H9 (cell line): ENCODE measurements around the gene LARP4B. TPM values are rescaled to one million over a fixed set of nuclear protein-coding genes. Genes with fewer than 3 reads are reported as not detected.

Experiments
- DNase-seq: peaks from one replicate; pipeline ENCODE4 v3.0.0-alpha.2; 2017
- H2AFZ ChIP-seq: one replicate; pipeline ENCODE4 v1.6.1; 2013; ENCODE audit warnings: mild to moderate bottlenecking, low read length, control low read depth, moderate library complexity
- H2AK5ac ChIP-seq: 2 replicates; pipeline ENCODE4 v1.6.1; 2013; ENCODE audit warnings: low read length, control low read depth, mixed read lengths; ENCODE audit not compliant: insufficient read length
- H2BK120ac ChIP-seq: one replicate; pipeline ENCODE4 v1.6.1; 2013; ENCODE audit warnings: low read depth, mild to moderate bottlenecking, low read length, control low read depth, inconsistent platforms; ENCODE audit not compliant: poor library complexity, severe bottlenecking
- H2BK12ac ChIP-seq: 2 replicates; pipeline ENCODE4 v1.6.1; 2013; ENCODE audit warnings: low read length, control low read depth, mixed read lengths, low read depth; ENCODE audit not compliant: insufficient read length
- H2BK15ac ChIP-seq: 2 replicates; pipeline ENCODE4 v1.6.1; 2013; ENCODE audit warnings: low read depth, low read length, control low read depth
- H2BK20ac ChIP-seq: one replicate; pipeline ENCODE4 v1.6.1; 2013; ENCODE audit warnings: low read depth, mild to moderate bottlenecking, low read length, control low read depth, inconsistent platforms; ENCODE audit not compliant: poor library complexity, severe bottlenecking
- H2BK5ac ChIP-seq: 2 replicates; pipeline ENCODE4 v1.6.1; 2013; ENCODE audit warnings: low read length, control low read depth, mixed read lengths; ENCODE audit not compliant: insufficient read length
- H3K14ac ChIP-seq: 2 replicates; pipeline ENCODE4 v1.6.1; 2013; ENCODE audit warnings: low read length, control low read depth; ENCODE audit not compliant: insufficient read depth
- H3K18ac ChIP-seq: 2 replicates; pipeline ENCODE4 v1.6.1; 2013; ENCODE audit warnings: low read depth, mild to moderate bottlenecking, mixed read lengths, low read length, control low read depth; ENCODE audit not compliant: insufficient read length
- H3K23ac ChIP-seq: 2 replicates; pipeline ENCODE4 v1.6.1; 2013; ENCODE audit warnings: low read length, control low read depth, mixed read lengths, low read depth; ENCODE audit not compliant: insufficient read length
- H3K23me2 ChIP-seq: 2 replicates; pipeline ENCODE4 v1.6.1; 2013; ENCODE audit warnings: low read depth, mild to moderate bottlenecking, mixed read lengths, low read length, control low read depth; ENCODE audit not compliant: insufficient read length, poor library complexity, severe bottlenecking
- H3K27ac ChIP-seq: 2 replicates; pipeline ENCODE4 v1.5.1; 2013; ENCODE audit warnings: low read length, control low read depth, mixed read lengths, low read depth; ENCODE audit not compliant: insufficient read length
- H3K27me3 ChIP-seq: 2 replicates; pipeline ENCODE4 v1.6.1; 2013; ENCODE audit warnings: low read length, control low read depth, inconsistent platforms; ENCODE audit not compliant: insufficient read depth
- H3K4ac ChIP-seq: 2 replicates; pipeline ENCODE4 v1.6.1; 2013; ENCODE audit warnings: low read depth, mild to moderate bottlenecking, control low read depth, inconsistent platforms, low read length, moderate library complexity
- H3K4me1 ChIP-seq: 2 replicates; pipeline ENCODE4 v1.6.1; 2013; ENCODE audit warnings: low read length, control low read depth, inconsistent platforms; ENCODE audit not compliant: insufficient read depth
- H3K4me2 ChIP-seq: 2 replicates; pipeline ENCODE4 v1.6.1; 2013; ENCODE audit warnings: low read length, control low read depth, mixed read lengths; ENCODE audit not compliant: insufficient read length, insufficient read depth
- H3K56ac ChIP-seq: 2 replicates; pipeline ENCODE4 v1.6.1; 2013; ENCODE audit warnings: low read depth, mild to moderate bottlenecking, mixed read lengths, low read length, control low read depth; ENCODE audit not compliant: insufficient read length
- H3K79me1 ChIP-seq: 2 replicates; pipeline ENCODE4 v1.6.1; 2013; ENCODE audit warnings: low read depth, mild to moderate bottlenecking, moderate library complexity, low read length, control low read depth, inconsistent platforms; ENCODE audit not compliant: insufficient read depth, poor library complexity, severe bottlenecking
- H3K79me2 ChIP-seq: 2 replicates; pipeline ENCODE4 v1.6.1; 2013; ENCODE audit warnings: low read length, control low read depth, inconsistent platforms; ENCODE audit not compliant: insufficient read depth
- H3K9ac ChIP-seq: 2 replicates; pipeline ENCODE4 v1.6.1; 2013; ENCODE audit warnings: low read length, control low read depth, mixed read lengths; ENCODE audit not compliant: insufficient read length; ENCODE audit errors: extremely low read depth
- H3K9me3 ChIP-seq: one replicate; pipeline ENCODE4 v1.6.1; 2013; ENCODE audit warnings: low read depth, low read length, inconsistent platforms; ENCODE audit not compliant: control insufficient read depth
- H3T11ph ChIP-seq: one replicate; pipeline ENCODE4 v1.6.1; 2013; ENCODE audit warnings: mild to moderate bottlenecking, low read length, control low read depth, inconsistent platforms
- H4K20me1 ChIP-seq: one replicate; pipeline ENCODE4 v1.6.1; 2013; ENCODE audit not compliant: control insufficient read depth, insufficient read length, insufficient read depth
- H4K5ac ChIP-seq: 2 replicates; pipeline ENCODE4 v1.6.1; 2013; ENCODE audit warnings: low read depth, mild to moderate bottlenecking, mixed read lengths, low read length, control low read depth; ENCODE audit not compliant: insufficient read length
- H4K8ac ChIP-seq: replicated peaks from 2 replicates; pipeline ENCODE4 v1.6.1; 2013; ENCODE audit warnings: low read length, control low read depth, mixed read lengths, low read depth; ENCODE audit not compliant: insufficient read length
- H4K91ac ChIP-seq: 2 replicates; pipeline ENCODE4 v1.6.1; 2013; ENCODE audit warnings: low read depth, mild to moderate bottlenecking, moderate library complexity, mixed read lengths, low read length, control low read depth; ENCODE audit not compliant: insufficient read length
- H3K27ac Mint-ChIP-seq, 3 experiments: 2 replicates in 2 of 3; 3 replicates in 1 of 3; pipeline ENCODE4 v1.8.0; 2020 to 2021; ENCODE audit warnings: mixed read lengths in 3 of 3, mild to moderate bottlenecking in 1 of 3, moderate library complexity in 1 of 3
- H3K27me3 Mint-ChIP-seq: 2 replicates; pipeline ENCODE4 v1.8.0; 2021; ENCODE audit warnings: low read depth, mild to moderate bottlenecking, moderate library complexity, mixed read lengths
- H3K36me3 Mint-ChIP-seq, 3 experiments: 2 replicates in 2 of 3; 3 replicates in 1 of 3; pipeline ENCODE4 v1.8.0; 2020 to 2021; ENCODE audit warnings: low read depth in 3 of 3, mixed read lengths in 3 of 3; ENCODE audit not compliant: insufficient read depth in 1 of 3
- H3K4me1 Mint-ChIP-seq, 2 experiments: 2 replicates each; pipeline ENCODE4 v1.8.0; 2020; ENCODE audit warnings: mixed read lengths in 2 of 2
- H3K4me3 Mint-ChIP-seq, 2 experiments: 2 replicates in 1 of 2; 3 replicates in 1 of 2; pipeline ENCODE4 v1.8.0; 2020 to 2021; ENCODE audit warnings: mild to moderate bottlenecking in 2 of 2, mixed read lengths in 2 of 2, moderate library complexity in 1 of 2
- H3K9me3 Mint-ChIP-seq, 2 experiments: 2 replicates in 1 of 2; 3 replicates in 1 of 2; pipeline ENCODE4 v1.8.0; 2020; ENCODE audit warnings: mild to moderate bottlenecking in 2 of 2, mixed read lengths in 2 of 2, moderate library complexity in 1 of 2
- CTCF ChIP-seq: fragments of 200-600 bp; sonication (generic); conservative IDR thresholded peaks from 3 replicates; pipeline ENCODE4 v1.8.0; 2021; ENCODE audit warnings: antibody characterized with exemption, mild to moderate bottlenecking
- WGBS: extraction: QIAGEN DNeasy Blood & Tissue Kit; methylation state at CpG from one replicate; pipeline ENCODE4 v1.1.7; 2013; ENCODE audit warnings: missing lambda C conversion rate, low lambda C conversion rate, mixed read lengths; ENCODE audit not compliant: insufficient read length; ENCODE audit errors: extremely low coverage; 5-methylcytosine and 5-hydroxymethylcytosine counted together
- total RNA-seq: library from RNA; stranded (reverse); gene quantifications from 2 replicates; pipeline ENCODE4 v1.2.1, GENCODE V29; 2021

LARP4B gene
- total RNA-seq, 1 experiment from 2014 or later = 88.9 TPM

GRCh38 chr10:804787-805619, 126.5 kb downstream of the LARP4B start:
- no peak overlapping the region for H3K9ac ChIP-seq
- no peak overlapping the region for H3K56ac ChIP-seq
- no peaks in the 10 kb centered on the region for H3K79me2 ChIP-seq
- Mint-ChIP-seq H3K36me3 (peaks cover 17 to 43% (median 35%) of the 10 kb centered on the region in 3 experiments), H3K4me3 (no peak overlapping the region), H3K4me1 (peaks cover 2 to 8% of the 10 kb centered on the region in 2 experiments; a peak in 2 of 4 replicates), H3K9me3 (no peaks in the 10 kb centered on the region), H3K27ac (no peak overlapping the region; a peak in 1 of 7 replicates), H3K27me3 (peaks cover 5% of the 10 kb centered on the region)
- no peak overlapping the region for H3K4me2 ChIP-seq
- no peaks in the 10 kb centered on the region for H3K27me3 ChIP-seq
- DNase-seq = peak; percentile 37
- H2BK120ac ChIP-seq = no peak overlapping the region
- WGBS = no CpG with 5 or more reads among the region's 53 CpGs
- H2BK5ac ChIP-seq = no peak overlapping the region
- H3K27ac ChIP-seq = no peak overlapping the region
- H4K5ac ChIP-seq = no peak overlapping the region
- H2BK20ac ChIP-seq = no peak overlapping the region
- H2AFZ ChIP-seq = no peak overlapping the region
- no peaks in the 10 kb centered on the region for H3K23me2 ChIP-seq
- no peak overlapping the region; the same call in 1 of the 2 replicates for H3K14ac ChIP-seq
- H3K4me1 ChIP-seq = no peaks in the 10 kb centered on the region
- no peak overlapping the region for H4K8ac ChIP-seq
- no peaks in the 10 kb centered on the region for H3K9me3 ChIP-seq
- H4K20me1 ChIP-seq = no peaks in the 10 kb centered on the region
- no peak overlapping the region for H3K23ac ChIP-seq
- no peak overlapping the region for H3K4ac ChIP-seq
- H4K91ac ChIP-seq = no peak overlapping the region
- H2BK15ac ChIP-seq = no peak overlapping the region
- no peak overlapping the region for H3T11ph ChIP-seq
- no peak overlapping the region for H2BK12ac ChIP-seq
- H2AK5ac ChIP-seq = no peak overlapping the region
- H3K18ac ChIP-seq = no peak overlapping the region
- TF ChIP-seq CTCF = no peak
- H3K79me1 ChIP-seq = no peaks in the 10 kb centered on the region
